PC-9 (cell line): ENCODE results near the gene GBX1. TPM values are rescaled to one million over a fixed set of nuclear protein-coding genes. Genes with fewer than 3 reads are reported as not detected.

ENCODE experiments used
- BruUV-seq: library from RNA; stranded (reverse); fragments of 400-500 nt; replicated peaks from 2 replicates; lab custom pipeline; 2021; lab: Mats Ljungman, UMichigan
- CTCF ChIA-PET: fragments of 300-600 bp; sonication (Branson Sonifier 250); formaldehyde crosslinking; loops from one replicate; lab custom pipeline; 2022; ENCODE audit warnings: antibody characterized with exemption; lab: Charles Lee
- POLR2A ChIA-PET: fragments of 300-600 bp; sonication (Branson Sonifier 250); formaldehyde crosslinking; loops from one replicate; lab custom pipeline; 2022; ENCODE audit warnings: antibody characterized with exemption; ENCODE audit not compliant: unreplicated experiment; lab: Charles Lee
- DNase-seq, 2 experiments: peaks; one replicate each; pipeline versions ENCODE4 v3.0.0 to v3.0.0-alpha.2; 2015 to 2022; ENCODE audit warnings: mixed read lengths in 1 of 2
- H2AFZ ChIP-seq: fragments of 200-600 bp; sonication (generic); 2 replicates; pipeline ENCODE4 v1.8.1; 2017; ENCODE audit warnings: antibody characterized with exemption
- H3F3A ChIP-seq: fragments of 200-600 bp; sonication (generic); 2 replicates; pipeline ENCODE4 v1.8.1; 2017; ENCODE audit warnings: antibody characterized with exemption, mild to moderate bottlenecking, low read depth; ENCODE audit not compliant: insufficient read depth
- H3K27ac ChIP-seq: fragments of 200-600 bp; sonication (generic); 2 replicates; pipeline ENCODE4 v1.6.1; 2016; ENCODE audit warnings: mixed run types
- H3K27me3 ChIP-seq: fragments of 200-600 bp; sonication (generic); 2 replicates; pipeline ENCODE4 v1.6.1; 2016; ENCODE audit warnings: low read depth, mixed run types; ENCODE audit not compliant: insufficient read depth
- H3K36me3 ChIP-seq: fragments of 200-600 bp; sonication (generic); 2 replicates; pipeline ENCODE4 v1.6.1; 2016; ENCODE audit warnings: low read depth, mixed run types
- H3K4me1 ChIP-seq: fragments of 200-600 bp; sonication (generic); replicated peaks from 2 replicates; pipeline ENCODE4 v1.6.1; 2016; ENCODE audit warnings: mixed run types; ENCODE audit not compliant: insufficient read depth
- H3K4me2 ChIP-seq: fragments of 200-600 bp; sonication (generic); 2 replicates; pipeline ENCODE4 v1.6.1; 2017; ENCODE audit warnings: mixed run types
- H3K4me3 ChIP-seq: fragments of 200-600 bp; sonication (generic); 2 replicates; pipeline ENCODE4 v1.6.1; 2016; ENCODE audit warnings: mixed run types
- H3K79me2 ChIP-seq: fragments of 200-600 bp; sonication (generic); 2 replicates; pipeline ENCODE4 v1.6.1; 2017; ENCODE audit warnings: low read depth, mixed run types
- H3K9me2 ChIP-seq: fragments of 200-600 bp; sonication (generic); 2 replicates; pipeline ENCODE4 v1.8.1; 2017; ENCODE audit warnings: mild to moderate bottlenecking; ENCODE audit not compliant: insufficient read depth
- H3K9me3 ChIP-seq: fragments of 200-600 bp; sonication (generic); 2 replicates; pipeline ENCODE4 v1.8.1; 2016; ENCODE audit warnings: low read depth; ENCODE audit not compliant: insufficient read depth
- H4K20me1 ChIP-seq: fragments of 200-600 bp; sonication (generic); 2 replicates; pipeline ENCODE4 v1.8.1; 2017; ENCODE audit not compliant: insufficient read depth
- CTCF ChIP-seq: fragments of 200-600 bp; sonication (generic); conservative IDR thresholded peaks from 2 replicates; pipeline ENCODE4 v1.6.1; 2017; ENCODE audit warnings: mixed run types, antibody characterized with exemption, mild to moderate bottlenecking, moderate library complexity
- EZH2 ChIP-seq: fragments of 200-600 bp; sonication (generic); IDR thresholded peaks from 2 replicates; pipeline ENCODE4 v1.8.0; 2017; ENCODE audit warnings: antibody characterized with exemption, low read depth
- intact Hi-C: fragments of 100-400 bp; cut with micrococcal nuclease; formaldehyde crosslinking; loops from one replicate; pipeline ENCODE4 v1.10.0; 2022; ENCODE audit not compliant: unreplicated experiment
- total RNA-seq: library from RNA; stranded (reverse); gene quantifications from 2 replicates; pipeline ENCODE4 v1.2.3, GENCODE V29; 2021

The GBX1 gene
- total RNA-seq, 1 experiment from 2014 or later = not detected

DNA sequence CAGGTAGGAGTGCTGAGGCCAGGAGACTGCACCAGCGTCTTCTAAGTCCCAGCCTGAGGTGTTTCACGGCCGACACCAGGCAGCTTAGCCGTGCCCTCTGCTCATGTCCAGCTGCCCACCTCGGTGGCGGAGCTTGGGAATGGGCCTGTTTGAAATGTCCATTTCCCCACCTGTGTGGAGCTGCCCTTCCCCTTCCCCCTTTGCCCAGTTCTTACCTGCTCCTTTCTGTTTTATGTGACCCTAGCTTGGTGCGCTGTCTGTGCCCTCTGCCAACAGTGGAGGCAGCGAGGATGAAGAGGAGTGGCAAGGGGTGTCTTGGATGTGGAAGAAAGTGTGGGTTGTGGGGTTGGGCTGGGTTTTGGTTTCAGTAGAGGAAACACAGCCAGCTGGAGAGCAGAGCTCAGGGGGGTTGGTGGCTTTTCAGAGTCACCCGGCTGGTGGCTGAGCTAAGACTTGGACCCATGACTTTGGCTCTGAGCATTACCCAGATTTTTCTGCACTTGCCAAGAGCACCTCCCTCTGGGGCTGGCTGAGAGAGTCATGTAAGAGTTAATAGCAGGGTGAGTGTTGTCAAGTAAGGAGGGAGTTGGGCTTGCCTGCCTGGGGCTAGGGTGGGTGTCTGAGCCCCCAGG, 37.4 kb downstream of the GBX1 start:
- Histone ChIP-seq H3K4me3 (no peak overlapping the region), H3K4me1 (no peaks in the 10 kb centered on the region), H3K4me2 (no peak overlapping the region), H4K20me1 (peaks cover 3% of the 10 kb centered on the region; the same call in 1 of the 2 replicates), H3K27me3 (no peaks in the 10 kb centered on the region), H3K27ac (no peak overlapping the region), H2AFZ (no peak overlapping the region), H3K9me3 (no peaks in the 10 kb centered on the region), H3K79me2 (no peaks in the 10 kb centered on the region), H3K36me3 (no peaks in the 10 kb centered on the region), H3F3A (no peaks in the 10 kb centered on the region), H3K9me2 (no peaks in the 10 kb centered on the region)
- no peak for TF ChIP-seq EZH2
- no peak for TF ChIP-seq CTCF
- no peak for DNase-seq
- ChIA-PET POLR2A (no interaction called here), CTCF (no interaction called here)
- intact Hi-C loops = no loop called here
- BruUV-seq = no TSS peak

- no TSS peak for BruUV-seq
- CTCF ChIA-PET = no interaction called here
- intact Hi-C loops = no loop called here
These were observed 38.2 kb downstream of the GBX1 start for GRCh38 chr7:151129117-151129959.

GRCh38 chr7:151128716-151129115, 38.8 kb downstream of the GBX1 start:
- H3K4me3 ChIP-seq = no peak overlapping the region
- no peaks in the 10 kb centered on the region for H3K79me2 ChIP-seq
- no peak overlapping the region for H3K27ac ChIP-seq
- DNase-seq = no peak
- no peak overlapping the region for H2AFZ ChIP-seq
- no peaks in the 10 kb centered on the region for H3K9me2 ChIP-seq
- no TSS peak for BruUV-seq
- CTCF ChIA-PET = no interaction called here
- TF ChIP-seq CTCF (no peak), EZH2 (no peak)
- no peak overlapping the region for H3K4me2 ChIP-seq
- POLR2A ChIA-PET = no interaction called here
- H3K27me3 ChIP-seq = no peaks in the 10 kb centered on the region
- H3F3A ChIP-seq = no peaks in the 10 kb centered on the region; the same call in 1 of the 2 replicates
- intact Hi-C loops = no loop called here
- H3K9me3 ChIP-seq = no peaks in the 10 kb centered on the region
- no peaks in the 10 kb centered on the region for H3K4me1 ChIP-seq
- no peaks in the 10 kb centered on the region for H3K36me3 ChIP-seq
- peaks cover 11% of the 10 kb centered on the region for H4K20me1 ChIP-seq

More at GRCh38 chr7:151129117-151129959, 38.2 kb downstream of the GBX1 start:
- H2AFZ ChIP-seq = no peak overlapping the region
- H3K27me3 ChIP-seq = no peaks in the 10 kb centered on the region
- no peak overlapping the region for H3K27ac ChIP-seq
- TF ChIP-seq EZH2 = no peak
- no peak for TF ChIP-seq CTCF
- no peak for DNase-seq
- no peaks in the 10 kb centered on the region for H3K9me3 ChIP-seq
- H3K36me3 ChIP-seq = no peaks in the 10 kb centered on the region
- H3K4me2 ChIP-seq = no peak overlapping the region
- no peaks in the 10 kb centered on the region for H3F3A ChIP-seq
- POLR2A ChIA-PET = no interaction called here
- no peaks in the 10 kb centered on the region for H3K79me2 ChIP-seq
- no peaks in the 10 kb centered on the region for H3K4me1 ChIP-seq
- peaks cover 8% of the 10 kb centered on the region for H4K20me1 ChIP-seq
- H3K4me3 ChIP-seq = no peak overlapping the region
- no peaks in the 10 kb centered on the region for H3K9me2 ChIP-seq
